ENCODE measurements around the gene SHC4. TPM values are rescaled to one million over a fixed set of nuclear protein-coding genes. Genes with fewer than 3 reads are reported as not detected.

The SHC4 gene
- total and polyA plus RNA-seq, 9 of the 15 experiments (the other 6 are each of a cell fraction or from before 2014, with no cell fraction given): 0.43 to 1.2 (median 0.67) TPM

DNA sequence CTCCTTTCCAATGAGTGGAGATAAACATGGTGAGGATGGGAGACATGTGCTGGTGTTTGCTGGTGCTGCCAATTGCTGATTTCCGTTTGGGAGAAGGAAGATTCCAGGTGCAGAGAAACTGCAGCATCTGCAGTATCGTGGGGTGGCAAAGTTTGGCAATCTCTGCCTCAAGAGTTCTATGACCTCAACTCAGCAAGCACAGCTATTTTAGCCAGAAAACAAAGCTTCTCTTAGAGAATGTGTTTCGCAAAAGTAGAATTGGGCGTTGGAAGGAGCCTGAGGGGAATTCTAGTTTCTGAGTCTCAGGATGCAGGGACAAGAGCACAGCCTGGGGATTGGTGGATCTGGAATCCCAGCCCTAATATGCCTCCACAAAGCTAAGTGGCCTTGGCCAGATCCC lies 18.2 kb upstream of the SHC4 start:
- CTCF ChIA-PET (ENCODE audit: low intra/inter-chr PET ratio): no interaction called here
- in situ Hi-C loops (cut with MboI) (no loop called here), intact Hi-C loops (cut with micrococcal nuclease) (loop anchor here (5.0 kb wide), 1 partner anchor 165 kb away; no protein-coding TSS in a partner anchor)
- Histone ChIP-seq H3K27ac (ENCODE audit: extremely low read depth, low read depth, low read length) (no peak overlapping the region), H3K9me3 (replicated peaks; ENCODE audit: control insufficient read depth, insufficient read depth, low read depth, low read length) (no peaks in the 10 kb centered on the region), H3K27me3 (ENCODE audit: control insufficient read depth in 2 of 2, insufficient read depth in 2 of 2, low read length in 2 of 2) (no peaks in the 10 kb centered on the region), H3K9me1 (ENCODE audit: control insufficient read depth, insufficient read depth, low read length) (no peaks in the 10 kb centered on the region), H3K79me2 (ENCODE audit: control insufficient read depth, insufficient read depth, low read length) (no peaks in the 10 kb centered on the region), H3K4me1 (replicated peaks in 1 of 2; ENCODE audit: control insufficient read depth in 2 of 2, insufficient read depth in 2 of 2, low read length in 2 of 2) (peaks cover 0 to 2% of the 10 kb centered on the region in 2 experiments; a peak in 1 of 5 replicates), H3K4me2 (ENCODE audit: insufficient read depth, low read length) (no peak overlapping the region), H3K36me3 (ENCODE audit: control insufficient read depth, insufficient read depth, low read length) (no peaks in the 10 kb centered on the region), H3K4me3 (no peak overlapping the region), H3K9ac (ENCODE audit: insufficient read depth in 1 of 2, low read depth in 2 of 2, low read length in 2 of 2) (no peak overlapping the region), H4K20me1 (replicated peaks; ENCODE audit: control insufficient read depth, insufficient read depth, low read length) (no peaks in the 10 kb centered on the region), H2AFZ (ENCODE audit: low read depth, low read length) (no peak overlapping the region)
- POLR2A ChIA-PET: no interaction called here
- FAIRE-seq (no peak), ATAC-seq (no peak), DNase-seq (ENCODE audit: extremely low read depth in 1 of 4, low spot score in 3 of 4) (no peak)
- 19% methylated on average over 4 of the region's 4 CpGs for WGBS (ENCODE audit: insufficient coverage, low coverage, missing lambda C conversion rate)
- no TSS peak for BruUV-seq (replicated peaks)
- TF ChIP-seq FOXK2 (conservative IDR thresholded peaks at IDR 0.05 in 1 of 2, IDR thresholded peaks at IDR 0.05 in 1 of 2; ENCODE audit: low read depth in 2 of 2) (0 out of 4 replicates have a peak, but pooled peaks of 1 of the 2 experiments have one; percentile 28), YY1 (IDR thresholded peaks at IDR 0.05; ENCODE audit: borderline replicate concordance in 1 of 3, control insufficient read depth in 1 of 3, extremely low read depth in 1 of 3, insufficient read depth in 3 of 3, insufficient read length in 1 of 3, insufficient replicate concordance in 2 of 3, low read depth in 1 of 3, low read length in 2 of 3) (no peak), RUNX1 (IDR thresholded peaks at IDR 0.05; ENCODE audit: low read depth) (no peak)
- TF ChIP-seq, protein P1, sequence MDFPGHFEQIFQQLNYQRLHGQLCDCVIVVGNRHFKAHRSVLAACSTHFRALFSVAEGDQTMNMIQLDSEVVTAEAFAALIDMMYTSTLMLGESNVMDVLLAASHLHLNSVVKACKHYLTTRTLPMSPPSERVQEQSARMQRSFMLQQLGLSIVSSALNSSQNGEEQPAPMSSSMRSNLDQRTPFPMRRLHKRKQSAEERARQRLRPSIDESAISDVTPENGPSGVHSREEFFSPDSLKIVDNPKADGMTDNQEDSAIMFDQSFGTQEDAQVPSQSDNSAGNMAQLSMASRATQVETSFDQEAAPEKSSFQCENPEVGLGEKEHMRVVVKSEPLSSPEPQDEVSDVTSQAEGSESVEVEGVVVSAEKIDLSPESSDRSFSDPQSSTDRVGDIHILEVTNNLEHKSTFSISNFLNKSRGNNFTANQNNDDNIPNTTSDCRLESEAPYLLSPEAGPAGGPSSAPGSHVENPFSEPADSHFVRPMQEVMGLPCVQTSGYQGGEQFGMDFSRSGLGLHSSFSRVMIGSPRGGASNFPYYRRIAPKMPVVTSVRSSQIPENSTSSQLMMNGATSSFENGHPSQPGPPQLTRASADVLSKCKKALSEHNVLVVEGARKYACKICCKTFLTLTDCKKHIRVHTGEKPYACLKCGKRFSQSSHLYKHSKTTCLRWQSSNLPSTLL (IDR thresholded peaks at IDR 0.05): no peak
- TF ChIP-seq, protein P2, sequence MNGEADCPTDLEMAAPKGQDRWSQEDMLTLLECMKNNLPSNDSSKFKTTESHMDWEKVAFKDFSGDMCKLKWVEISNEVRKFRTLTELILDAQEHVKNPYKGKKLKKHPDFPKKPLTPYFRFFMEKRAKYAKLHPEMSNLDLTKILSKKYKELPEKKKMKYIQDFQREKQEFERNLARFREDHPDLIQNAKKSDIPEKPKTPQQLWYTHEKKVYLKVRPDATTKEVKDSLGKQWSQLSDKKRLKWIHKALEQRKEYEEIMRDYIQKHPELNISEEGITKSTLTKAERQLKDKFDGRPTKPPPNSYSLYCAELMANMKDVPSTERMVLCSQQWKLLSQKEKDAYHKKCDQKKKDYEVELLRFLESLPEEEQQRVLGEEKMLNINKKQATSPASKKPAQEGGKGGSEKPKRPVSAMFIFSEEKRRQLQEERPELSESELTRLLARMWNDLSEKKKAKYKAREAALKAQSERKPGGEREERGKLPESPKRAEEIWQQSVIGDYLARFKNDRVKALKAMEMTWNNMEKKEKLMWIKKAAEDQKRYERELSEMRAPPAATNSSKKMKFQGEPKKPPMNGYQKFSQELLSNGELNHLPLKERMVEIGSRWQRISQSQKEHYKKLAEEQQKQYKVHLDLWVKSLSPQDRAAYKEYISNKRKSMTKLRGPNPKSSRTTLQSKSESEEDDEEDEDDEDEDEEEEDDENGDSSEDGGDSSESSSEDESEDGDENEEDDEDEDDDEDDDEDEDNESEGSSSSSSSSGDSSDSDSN (IDR thresholded peaks at IDR 0.05; ENCODE audit: borderline replicate concordance in 1 of 2, low read depth in 2 of 2, low read length in 2 of 2): no peak

Data from K562 (cell line).